BLaER1 (cell line): Measurements from ENCODE around the gene SEPTIN5.

ENCODE experiments used
- H3K27ac ChIP-seq: shearing (Covaris generic); formaldehyde crosslinking; 2 replicates; pipeline ENCODE4 v1.8.1; 2022
- H3K27me3 ChIP-seq: shearing (Covaris generic); formaldehyde crosslinking; 2 replicates; pipeline ENCODE4 v1.8.1; 2022
- H3K36me3 ChIP-seq: shearing (Covaris generic); formaldehyde crosslinking; 2 replicates; pipeline ENCODE4 v1.8.1; 2022
- H3K4me1 ChIP-seq: shearing (Covaris generic); formaldehyde crosslinking; 2 replicates; pipeline ENCODE4 v1.8.1; 2022
- H3K4me2 ChIP-seq: shearing (Covaris generic); formaldehyde crosslinking; 2 replicates; pipeline ENCODE4 v1.8.1; 2022
- H3K4me3 ChIP-seq: shearing (Covaris generic); formaldehyde crosslinking; 2 replicates; pipeline ENCODE4 v1.8.1; 2022
- H3K9ac ChIP-seq: shearing (Covaris generic); formaldehyde crosslinking; 2 replicates; pipeline ENCODE4 v1.8.1; 2022
- H3K9me3 ChIP-seq: shearing (Covaris generic); formaldehyde crosslinking; 2 replicates; pipeline ENCODE4 v1.8.1; 2022
- H4K20me1 ChIP-seq: shearing (Covaris generic); formaldehyde crosslinking; 2 replicates; pipeline ENCODE4 v1.8.1; 2022
- Cebpa-rat ChIP-seq: shearing (Covaris generic); IDR thresholded peaks from 2 replicates; pipeline ENCODE4 v1.8.1; 2022

SEPTIN5 gene

GRCh38 chr22:19727310-19728150 is 13.2 kb downstream of the SEPTIN5 start:
- Histone ChIP-seq H3K4me2 (no peak overlapping the region), H3K9ac (no peak overlapping the region), H3K27me3 (peaks cover 51% of the 10 kb centered on the region), H3K36me3 (peaks cover 11% of the 10 kb centered on the region), H4K20me1 (peaks cover 29% of the 10 kb centered on the region), H3K4me1 (peaks cover 36% of the 10 kb centered on the region), H3K4me3 (no peak overlapping the region), H3K27ac (no peak overlapping the region), H3K9me3 (no peaks in the 10 kb centered on the region)
- no peak for TF ChIP-seq Cebpa-rat

DNA sequence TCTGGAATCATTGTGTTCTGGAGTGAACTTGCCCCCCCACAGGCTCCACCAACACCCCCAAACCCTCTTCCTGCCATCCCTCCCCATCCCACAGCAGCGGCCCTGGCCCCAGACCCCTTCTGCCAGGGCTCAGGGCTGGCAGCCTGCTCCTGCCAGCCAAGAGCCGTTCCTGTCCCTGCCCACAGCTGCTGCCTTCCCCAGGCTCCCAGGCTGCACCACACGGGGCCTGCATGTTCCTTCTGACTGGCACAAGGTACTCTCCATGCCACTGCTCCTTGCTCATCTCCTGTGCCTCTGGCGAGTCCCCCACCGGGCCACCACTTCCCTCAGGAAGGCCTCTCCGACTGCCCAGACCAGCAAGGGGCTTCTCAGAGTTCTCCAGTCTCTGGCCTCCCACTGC is 14.0 kb downstream of the SEPTIN5 start:
- no peak for TF ChIP-seq Cebpa-rat
- Histone ChIP-seq H3K27ac (no peak overlapping the region), H3K9ac (no peak overlapping the region), H4K20me1 (peaks cover 22% of the 10 kb centered on the region), H3K27me3 (peaks cover 44% of the 10 kb centered on the region), H3K36me3 (peaks cover 5% of the 10 kb centered on the region; the same call in 1 of the 2 replicates), H3K4me2 (no peak overlapping the region), H3K9me3 (no peaks in the 10 kb centered on the region), H3K4me1 (peaks cover 28% of the 10 kb centered on the region), H3K4me3 (no peak overlapping the region)

GRCh38 chr22:19728836-19729235 is 14.5 kb downstream of the SEPTIN5 start:
- H3K27me3 ChIP-seq = peaks cover 38% of the 10 kb centered on the region

GRCh38 chr22:19729507-19729906 is 15.2 kb downstream of the SEPTIN5 start:
- no peak overlapping the region for H3K4me3 ChIP-seq
- H3K27me3 ChIP-seq = peaks cover 31% of the 10 kb centered on the region
- peaks cover 17% of the 10 kb centered on the region; the same call in 1 of the 2 replicates for H3K4me1 ChIP-seq
- H3K36me3 ChIP-seq = no peaks in the 10 kb centered on the region
- no peak overlapping the region for H3K4me2 ChIP-seq
- TF ChIP-seq Cebpa-rat = no peak
- H4K20me1 ChIP-seq = peaks cover 9% of the 10 kb centered on the region
- H3K9ac ChIP-seq = no peak overlapping the region
- no peak overlapping the region for H3K27ac ChIP-seq
- H3K9me3 ChIP-seq = no peaks in the 10 kb centered on the region

More at GRCh38 chr22:19728836-19729235, 14.5 kb downstream of the SEPTIN5 start:
- H3K4me1 ChIP-seq = peaks cover 23% of the 10 kb centered on the region
- H4K20me1 ChIP-seq = peaks cover 16% of the 10 kb centered on the region
- H3K9ac ChIP-seq = no peak overlapping the region
- peak overlapping the region; percentile 18; the same call in 1 of the 2 replicates for H3K4me2 ChIP-seq
- no peak overlapping the region for H3K4me3 ChIP-seq
- TF ChIP-seq Cebpa-rat = no peak
- no peaks in the 10 kb centered on the region for H3K9me3 ChIP-seq
- H3K36me3 ChIP-seq = no peaks in the 10 kb centered on the region
- H3K27ac ChIP-seq = no peak overlapping the region

GRCh38 chr22:19730198-19730597 is 15.9 kb downstream of the SEPTIN5 start:
- no peak for TF ChIP-seq Cebpa-rat
- peaks cover 17% of the 10 kb centered on the region; the same call in 1 of the 2 replicates for H3K4me1 ChIP-seq
- no peaks in the 10 kb centered on the region for H3K9me3 ChIP-seq
- H3K27me3 ChIP-seq = peaks cover 24% of the 10 kb centered on the region
- H3K4me2 ChIP-seq = peak overlapping the region; percentile 94
- no peak overlapping the region for H3K4me3 ChIP-seq
- H3K27ac ChIP-seq = no peak overlapping the region
- H4K20me1 ChIP-seq = peaks cover 3% of the 10 kb centered on the region; the same call in 1 of the 2 replicates
- peak overlapping the region; percentile 18 for H3K9ac ChIP-seq
- no peaks in the 10 kb centered on the region for H3K36me3 ChIP-seq

- no peak overlapping the region for H3K27ac ChIP-seq
These were observed 16.5 kb downstream of the SEPTIN5 start for GRCh38 chr22:19730655-19731360.

DNA sequence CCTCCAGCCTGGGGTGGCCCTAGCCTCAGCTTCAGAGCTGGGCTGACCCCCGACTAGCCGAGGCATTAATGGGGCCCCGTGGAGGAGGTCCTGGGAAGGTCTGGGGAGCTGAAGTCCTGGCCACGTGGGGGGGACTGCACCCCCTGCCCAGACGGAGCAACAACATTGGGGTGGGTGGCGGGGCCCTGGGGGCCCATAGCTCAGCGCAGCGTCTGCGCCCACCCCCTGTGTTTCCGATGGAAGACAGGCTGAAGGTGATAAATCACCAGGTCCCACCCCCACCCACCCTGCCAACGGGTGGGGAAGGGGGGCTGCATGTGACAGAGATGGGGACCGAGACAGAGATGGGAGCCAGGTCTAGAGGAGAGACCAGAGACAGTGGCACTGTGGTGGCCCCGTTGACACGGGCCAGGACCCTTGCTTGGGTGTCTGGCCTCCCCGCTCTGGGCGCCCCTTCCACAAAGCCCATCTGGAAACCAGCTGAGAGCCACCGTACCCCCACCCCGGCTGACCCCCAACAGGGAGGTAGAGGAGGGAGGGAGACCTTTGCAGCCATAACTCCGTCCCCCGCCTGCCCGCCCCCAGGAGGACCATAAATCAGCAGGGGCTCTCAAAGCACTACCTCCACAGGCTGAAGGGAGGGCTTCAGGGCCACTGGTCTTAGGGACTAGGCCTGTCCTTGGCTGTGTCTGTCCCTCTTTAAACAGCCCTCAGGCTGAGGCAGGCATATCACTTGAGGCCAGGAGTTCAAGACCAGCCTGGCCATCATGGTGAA is 17.2 kb downstream of the SEPTIN5 start:
- Histone ChIP-seq H3K4me3 (peak overlapping the region; percentile 61; the same call in 1 of the 2 replicates), H3K9me3 (no peaks in the 10 kb centered on the region), H3K27ac (no peak overlapping the region), H4K20me1 (no peaks in the 10 kb centered on the region), H3K36me3 (no peaks in the 10 kb centered on the region), H3K9ac (no peak overlapping the region), H3K27me3 (peaks cover 11% of the 10 kb centered on the region; the same call in 1 of the 2 replicates), H3K4me1 (peaks cover 17% of the 10 kb centered on the region; the same call in 1 of the 2 replicates), H3K4me2 (peak overlapping the region; percentile 94)
- no peak for TF ChIP-seq Cebpa-rat

More at GRCh38 chr22:19730655-19731360, 16.5 kb downstream of the SEPTIN5 start:
- Histone ChIP-seq H3K36me3 (no peaks in the 10 kb centered on the region), H3K9me3 (no peaks in the 10 kb centered on the region), H3K4me1 (peaks cover 17% of the 10 kb centered on the region; the same call in 1 of the 2 replicates), H3K27me3 (peaks cover 18% of the 10 kb centered on the region), H4K20me1 (no peaks in the 10 kb centered on the region), H3K4me3 (peak overlapping the region; percentile 61), H3K9ac (peak overlapping the region; percentile 18), H3K4me2 (peak overlapping the region; percentile 94)
- TF ChIP-seq Cebpa-rat = no peak

DNA sequence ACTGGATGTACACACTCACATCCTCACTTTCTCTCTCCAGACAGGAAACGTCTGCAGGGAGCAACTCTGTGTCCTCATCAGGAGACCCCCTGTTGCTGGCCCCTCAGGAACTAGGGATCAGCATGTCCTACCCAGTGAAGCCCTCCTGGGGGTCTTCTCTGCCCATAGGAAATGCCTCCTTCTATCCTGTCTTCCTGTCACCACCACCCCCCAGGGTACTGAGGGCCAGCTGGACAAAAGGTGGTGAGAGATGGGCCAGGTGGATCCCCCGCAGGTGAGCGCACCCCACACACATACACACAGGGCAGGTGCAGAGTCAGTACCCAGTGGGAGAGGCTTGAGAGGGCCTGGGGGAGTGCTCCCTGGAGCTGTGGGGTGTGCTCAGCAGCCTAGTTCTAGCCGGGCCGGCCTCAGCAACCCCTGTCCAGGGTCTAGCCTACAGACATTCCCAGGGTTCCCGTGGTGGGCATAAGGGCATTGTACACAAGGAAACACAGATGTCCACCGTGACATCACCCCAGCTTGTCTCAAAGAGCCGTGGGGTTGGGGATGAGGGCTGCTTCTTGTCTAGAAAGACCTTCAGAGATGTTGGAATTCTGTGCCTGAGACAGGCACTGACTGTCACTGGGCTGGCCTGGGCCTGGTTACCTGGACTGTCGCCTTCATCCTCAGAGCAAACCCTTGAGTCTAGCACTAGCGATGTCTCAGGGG is 18.3 kb downstream of the SEPTIN5 start:
- Histone ChIP-seq H3K27me3 (0 out of 2 replicates have a peak, but pooled peaks cover 4% of the 10 kb centered on the region), H3K36me3 (no peaks in the 10 kb centered on the region), H3K4me2 (no peak overlapping the region), H3K27ac (no peak overlapping the region), H3K4me1 (peaks cover 17% of the 10 kb centered on the region; the same call in 1 of the 2 replicates), H3K9me3 (no peaks in the 10 kb centered on the region), H3K4me3 (no peak overlapping the region), H4K20me1 (no peaks in the 10 kb centered on the region), H3K9ac (no peak overlapping the region)
- TF ChIP-seq Cebpa-rat = no peak

DNA sequence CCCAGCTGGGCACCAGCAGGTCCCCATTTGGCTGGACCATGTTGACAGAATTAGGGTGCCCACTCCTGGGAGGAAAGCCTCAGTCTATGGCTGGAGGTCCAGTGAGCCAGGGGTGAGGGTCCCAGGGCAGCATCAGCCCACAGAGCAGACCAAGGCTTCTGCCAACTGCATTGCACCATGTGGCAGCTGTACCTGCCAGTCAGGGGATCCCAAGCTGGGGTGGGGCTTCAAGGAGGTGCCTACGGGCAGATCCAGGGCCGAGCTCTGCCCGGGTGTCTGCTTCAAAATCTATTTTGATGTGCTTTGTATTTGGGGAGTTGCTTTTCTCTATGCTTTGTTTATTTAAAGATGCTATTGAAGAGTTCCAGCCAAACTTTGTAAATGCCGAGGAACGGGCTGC is 19.5 kb downstream of the SEPTIN5 start:
- no peak for TF ChIP-seq Cebpa-rat
- Histone ChIP-seq H3K4me2 (no peak overlapping the region), H3K4me1 (peaks cover 12% of the 10 kb centered on the region; the same call in 1 of the 2 replicates), H3K27ac (no peak overlapping the region), H3K4me3 (no peak overlapping the region), H4K20me1 (no peaks in the 10 kb centered on the region), H3K9me3 (no peaks in the 10 kb centered on the region), H3K9ac (no peak overlapping the region), H3K27me3 (no peaks in the 10 kb centered on the region), H3K36me3 (no peaks in the 10 kb centered on the region)
